Right forelimb (tissue), 1 donor: ENCODE data around the gene PROZ.

ENCODE experiments used
- DNase-seq: peaks from one replicate; pipeline ENCODE4 v3.0.0-alpha.2; 2018

Gene PROZ

DNA sequence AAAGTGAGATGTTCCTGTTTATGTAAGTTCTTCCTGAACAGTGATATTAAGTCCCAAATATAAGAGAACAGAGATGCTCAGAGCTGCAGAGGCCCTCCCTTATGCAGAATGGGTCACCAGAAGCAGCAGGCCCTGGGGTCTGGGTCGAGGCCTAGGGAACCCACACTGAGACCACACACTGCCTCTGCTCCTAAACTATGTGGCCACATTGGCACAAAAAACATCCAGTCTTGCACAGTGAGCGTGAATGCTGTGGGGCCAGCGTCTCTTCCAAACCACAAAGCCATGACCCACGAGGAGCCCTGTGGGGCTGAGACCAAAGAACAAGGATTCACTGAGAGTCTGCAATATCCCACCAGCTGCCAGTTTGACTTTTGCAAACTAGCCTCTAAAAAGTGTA is 23.6 kb downstream of the PROZ start:
- DNase-seq, result no peak

DNA sequence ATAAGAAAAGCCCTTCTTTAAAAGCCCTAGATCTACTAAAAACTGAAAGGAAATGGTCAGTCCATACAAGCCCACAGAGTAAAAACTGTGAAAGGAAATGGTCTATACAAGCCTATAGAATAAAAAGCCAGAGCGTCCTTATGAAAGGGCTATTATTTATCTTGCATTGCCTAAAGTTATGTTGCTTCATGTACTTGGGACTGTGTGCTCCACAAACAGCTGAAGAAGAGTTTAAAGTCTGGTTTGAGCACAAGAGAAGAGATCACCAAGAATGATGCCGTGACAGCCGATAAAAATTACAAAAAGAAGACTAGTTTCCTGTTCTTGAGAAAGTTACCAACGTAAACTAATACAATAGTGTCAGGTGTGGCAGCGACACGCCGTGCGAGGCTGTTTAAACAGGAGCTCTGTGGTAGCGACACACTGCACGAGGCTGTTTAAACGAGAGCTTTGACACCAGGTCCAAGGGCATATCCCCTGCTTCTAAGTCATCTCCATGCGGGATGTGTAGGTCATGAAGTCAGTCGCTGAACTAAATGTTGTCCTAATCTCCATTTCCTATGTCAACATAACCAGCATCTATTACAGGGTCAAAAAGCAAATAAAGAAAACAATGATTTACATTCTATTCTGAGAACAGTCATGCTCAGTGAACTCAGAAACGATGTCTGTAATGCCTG is 25.1 kb downstream of the PROZ start:
- DNase-seq, result no peak

DNA sequence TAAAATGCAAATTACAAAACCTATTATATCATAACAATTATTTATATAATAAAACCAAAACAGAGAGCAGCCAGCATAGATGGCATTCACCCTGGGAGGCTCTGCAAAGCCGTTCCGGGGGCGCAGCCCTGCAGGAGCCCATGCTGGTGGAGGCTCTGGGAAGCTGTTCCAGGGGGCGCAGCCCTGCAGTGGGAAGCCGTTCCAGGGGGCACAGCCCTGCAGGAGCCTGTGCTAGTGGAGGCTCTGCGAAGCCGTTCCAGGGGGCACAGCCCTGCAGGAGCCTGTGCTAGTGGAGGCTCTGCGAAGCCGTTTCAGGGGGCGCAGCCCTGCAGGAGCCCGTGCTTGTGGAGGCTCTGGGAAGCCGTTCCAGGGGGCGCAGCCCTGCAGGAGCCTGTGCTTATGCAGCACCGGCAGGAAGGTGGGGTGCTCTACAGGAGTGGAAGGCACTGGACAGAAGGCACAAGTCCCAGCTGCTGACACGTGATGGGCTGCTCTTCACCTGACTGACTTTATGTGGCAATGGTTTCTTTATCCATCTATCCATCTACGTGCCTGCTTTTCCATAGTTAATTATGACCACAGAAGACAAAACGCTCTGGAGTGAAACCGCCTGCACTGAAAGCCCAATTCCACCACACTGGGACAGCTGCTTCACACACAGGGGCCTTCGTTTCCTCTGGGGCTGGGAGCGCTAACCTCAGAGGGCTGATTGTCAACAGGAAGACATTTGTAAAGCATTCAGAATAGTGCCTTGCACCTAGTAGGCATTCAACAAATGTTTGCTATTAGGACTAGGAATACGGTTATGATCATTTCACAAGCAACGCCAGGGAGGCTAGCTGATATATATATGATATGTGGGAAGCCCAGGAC is 26.4 kb downstream of the PROZ start:
- no peak for DNase-seq

DNA sequence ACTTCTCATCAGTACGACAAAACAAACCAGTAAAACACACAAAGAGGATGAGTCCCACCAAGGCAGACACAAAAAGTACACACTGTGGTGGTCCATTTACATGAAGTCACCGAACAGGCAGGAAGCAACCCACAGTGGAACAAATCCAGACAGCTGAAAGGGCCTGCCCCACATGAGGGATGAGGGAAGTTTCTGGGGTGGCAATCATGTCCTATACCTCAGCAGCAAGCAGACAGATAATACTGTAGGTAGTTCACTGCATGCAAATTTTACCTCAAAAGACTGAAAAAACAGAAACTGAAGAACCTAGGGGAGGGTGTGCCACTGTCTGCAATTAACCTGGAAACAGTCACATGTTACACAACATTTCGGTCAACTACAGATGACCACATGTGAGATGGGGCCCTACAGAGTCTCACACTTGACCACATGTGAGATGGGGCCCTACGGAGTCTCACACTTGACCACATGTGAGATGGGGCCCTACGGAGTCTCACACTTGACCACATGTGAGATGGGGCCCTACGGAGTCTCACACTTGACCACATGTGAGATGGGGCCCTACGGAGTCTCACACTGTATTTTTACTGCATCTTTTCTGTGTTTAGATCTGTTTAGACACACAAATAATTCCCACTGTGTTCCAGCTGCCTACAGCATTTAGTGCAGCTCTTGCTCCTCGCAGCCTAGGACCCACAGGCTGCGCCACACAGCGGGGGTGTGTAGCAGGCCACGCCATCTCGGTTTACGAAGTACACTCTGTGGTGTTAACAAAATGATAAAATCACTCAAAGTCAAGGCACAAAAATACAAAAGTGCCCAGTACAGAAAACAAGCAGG is 27.8 kb downstream of the PROZ start:
- no peak for DNase-seq

DNA sequence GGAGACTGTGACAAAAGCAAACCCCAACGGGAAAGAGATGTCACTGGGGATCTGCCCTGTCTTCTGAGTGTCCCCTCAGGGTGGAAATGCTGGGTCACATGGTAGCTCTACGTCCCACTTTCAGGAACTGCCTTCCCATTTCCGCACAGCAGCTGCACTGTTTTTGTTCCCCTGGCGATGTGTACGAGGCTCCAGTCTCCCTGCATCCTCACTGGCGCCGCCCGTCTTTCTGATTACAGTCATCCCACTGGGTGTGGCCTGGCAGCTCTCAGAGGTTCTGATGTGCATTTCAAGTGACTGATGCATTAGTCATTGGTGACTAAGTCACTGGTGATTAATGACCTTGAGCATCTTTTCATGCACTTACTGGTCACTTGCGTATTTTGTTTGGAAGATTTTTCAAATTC is 28.8 kb downstream of the PROZ start:
- DNase-seq, result no peak

DNA sequence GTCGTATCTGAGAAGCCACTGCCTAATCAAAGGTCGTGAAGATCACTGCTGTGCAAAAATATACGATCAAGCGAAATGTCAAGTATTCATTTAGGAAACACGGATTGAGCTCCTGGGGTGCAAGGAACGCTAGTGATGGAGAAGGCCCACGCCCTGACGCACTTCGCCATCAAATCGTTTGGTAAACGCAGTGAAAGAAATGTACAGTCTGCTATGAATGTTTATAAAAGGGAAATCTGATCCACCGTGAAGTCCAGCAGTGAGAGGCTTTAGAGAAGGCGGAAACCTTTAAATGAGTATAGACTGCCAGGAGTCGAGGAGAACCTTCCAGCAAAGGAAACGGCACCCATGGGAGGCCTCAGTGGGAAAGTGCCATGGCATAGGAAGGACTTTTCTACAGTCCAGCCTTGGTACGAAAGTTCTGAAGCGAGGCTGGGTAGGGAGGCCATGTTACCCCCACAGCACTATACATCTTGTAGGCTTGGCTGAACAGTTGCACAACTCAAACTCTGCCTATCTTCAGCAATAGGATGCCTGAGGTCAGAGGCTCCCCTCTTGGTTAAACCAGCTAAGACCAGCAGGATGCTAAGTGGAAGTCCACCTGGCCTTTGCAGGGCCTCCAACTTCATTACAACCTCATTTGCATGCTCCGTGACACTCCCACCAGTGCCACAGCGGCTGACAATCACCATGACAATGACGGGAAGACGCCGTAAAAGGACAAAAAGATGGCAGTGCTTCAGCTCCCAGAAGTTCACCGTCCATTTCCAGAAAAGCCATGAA is 29.6 kb downstream of the PROZ start:
- DNase-seq, result no peak

DNA sequence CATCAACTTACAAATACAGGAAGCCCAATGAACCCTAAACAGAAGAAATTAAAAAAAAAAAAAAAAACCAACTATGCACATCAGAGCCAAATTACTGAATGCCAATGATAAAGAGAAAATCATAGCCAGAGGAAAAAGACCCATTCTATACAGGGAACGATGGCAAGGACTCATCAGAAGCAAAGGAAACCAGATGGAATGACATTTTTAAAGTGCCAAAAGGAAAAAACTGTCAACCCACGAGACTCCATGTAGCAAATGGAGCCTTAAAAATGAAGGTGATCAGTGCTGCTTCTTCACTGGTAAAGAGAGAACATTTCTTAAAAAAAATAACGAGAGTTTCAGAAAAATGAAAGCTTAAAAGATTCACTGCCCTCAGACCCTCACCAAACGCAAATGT is 31.7 kb downstream of the PROZ start:
- no peak for DNase-seq

DNA sequence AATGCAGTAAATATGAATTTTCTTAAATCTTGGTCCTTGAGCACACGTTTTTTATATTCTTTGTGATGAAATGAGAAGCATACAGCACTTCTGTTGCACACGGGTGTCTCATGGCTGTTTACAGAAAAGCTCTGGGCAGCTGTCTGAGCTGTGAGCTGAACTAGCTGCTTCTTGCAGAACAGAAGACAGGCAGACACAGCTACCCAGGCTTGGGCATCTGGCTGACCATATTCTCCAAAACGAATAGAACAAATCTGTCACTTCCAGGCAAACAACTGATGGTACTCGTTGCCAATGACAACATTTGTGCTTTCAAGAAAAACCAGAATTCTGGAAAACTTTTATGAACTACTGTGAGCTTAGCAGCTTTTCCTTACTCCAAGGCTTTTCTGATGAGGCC is 33.8 kb downstream of the PROZ start:
- DNase-seq, result no peak

DNA sequence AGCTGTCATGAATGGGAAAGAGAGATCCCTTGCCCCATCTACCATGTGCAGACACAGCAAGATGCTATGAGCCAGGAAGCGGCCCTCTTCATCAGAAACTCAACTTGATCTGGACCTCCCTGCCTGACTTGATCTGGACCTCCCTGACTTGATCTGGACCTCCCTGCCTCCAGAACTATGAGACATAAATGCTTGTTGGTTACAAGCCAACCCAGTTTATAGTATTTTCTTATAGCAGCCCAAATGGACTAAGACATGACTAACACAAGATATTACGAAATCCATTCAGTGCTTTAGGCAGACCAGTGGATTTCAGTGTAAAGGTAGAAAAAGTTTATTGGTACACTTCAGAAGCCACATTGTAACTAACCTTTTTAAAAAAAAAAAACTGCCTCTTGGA is 34.5 kb downstream of the PROZ start:
- DNase-seq, result no peak

DNA sequence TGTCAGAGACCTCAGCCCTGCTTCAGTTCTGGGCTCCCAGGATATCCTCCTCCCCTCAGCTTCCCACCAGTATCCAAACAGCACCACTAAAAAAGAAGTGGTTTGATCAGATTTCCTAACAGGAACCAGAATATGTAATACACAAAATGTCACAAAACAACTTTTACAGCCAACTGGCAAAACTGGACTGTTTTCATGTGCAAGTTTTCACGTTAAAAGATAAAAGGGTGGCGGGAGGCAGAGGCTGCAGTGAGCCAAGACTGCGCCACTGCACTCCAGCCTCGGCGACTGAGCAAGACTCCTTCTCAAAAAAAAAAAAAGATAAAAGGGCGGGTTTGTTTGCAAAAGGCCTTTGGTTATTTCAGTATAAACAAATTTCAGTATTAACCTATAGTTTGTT is 36.9 kb downstream of the PROZ start:
- DNase-seq, result no peak

DNA sequence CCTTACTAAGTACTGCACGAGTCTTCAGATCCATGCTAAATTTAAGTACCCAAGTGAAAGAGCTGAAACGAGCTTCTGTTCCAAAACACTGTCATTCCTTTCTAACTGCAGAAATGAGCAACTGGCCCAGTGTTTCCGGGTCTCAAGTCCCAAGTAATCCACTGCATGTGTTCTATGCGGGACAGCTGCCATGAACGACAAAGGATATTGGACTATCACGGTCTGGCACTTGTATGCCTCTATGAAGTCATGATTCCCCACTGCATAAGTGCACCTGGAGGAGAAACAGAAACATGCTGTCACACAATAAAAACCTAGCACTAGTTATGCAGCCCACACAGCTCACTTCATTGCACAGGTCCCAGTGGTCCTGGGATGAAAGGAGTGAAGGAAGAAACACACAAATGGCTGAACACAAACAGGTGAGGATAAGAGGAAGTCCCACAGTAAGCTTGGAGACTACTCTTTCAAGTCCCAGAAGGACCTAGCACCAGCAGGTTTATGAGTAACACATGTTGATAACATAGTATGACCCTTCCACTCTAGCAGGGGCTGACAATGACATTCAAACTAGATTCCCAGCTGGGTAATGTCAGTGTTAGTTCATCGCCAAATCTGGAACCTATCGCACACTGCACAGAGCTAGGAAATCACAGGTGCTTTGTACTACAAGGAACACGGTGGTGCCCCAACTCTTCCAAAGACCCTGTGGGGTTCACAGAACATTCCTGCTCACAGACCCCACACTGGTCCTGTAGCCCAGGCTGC is 38.7 kb downstream of the PROZ start:
- DNase-seq, result no peak

DNA sequence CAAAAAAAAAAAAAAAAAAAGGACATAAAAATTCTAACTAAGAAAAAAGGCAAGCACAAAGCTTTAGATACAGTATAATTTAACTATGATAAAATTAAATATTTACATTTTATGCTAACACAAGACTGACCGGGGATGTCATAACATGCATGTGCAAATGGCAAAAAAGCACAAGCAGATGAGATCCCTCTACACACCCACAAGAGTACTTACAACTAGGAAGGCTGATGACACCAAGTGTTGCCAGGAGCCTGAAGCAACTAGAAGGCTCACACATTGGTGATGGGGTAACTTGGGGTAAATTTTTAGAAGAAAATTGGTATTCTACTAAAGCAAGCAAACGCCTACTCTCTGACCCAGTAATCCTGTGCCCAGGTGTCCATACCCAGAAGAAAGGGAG is 43.4 kb downstream of the PROZ start:
- no peak for DNase-seq

DNA sequence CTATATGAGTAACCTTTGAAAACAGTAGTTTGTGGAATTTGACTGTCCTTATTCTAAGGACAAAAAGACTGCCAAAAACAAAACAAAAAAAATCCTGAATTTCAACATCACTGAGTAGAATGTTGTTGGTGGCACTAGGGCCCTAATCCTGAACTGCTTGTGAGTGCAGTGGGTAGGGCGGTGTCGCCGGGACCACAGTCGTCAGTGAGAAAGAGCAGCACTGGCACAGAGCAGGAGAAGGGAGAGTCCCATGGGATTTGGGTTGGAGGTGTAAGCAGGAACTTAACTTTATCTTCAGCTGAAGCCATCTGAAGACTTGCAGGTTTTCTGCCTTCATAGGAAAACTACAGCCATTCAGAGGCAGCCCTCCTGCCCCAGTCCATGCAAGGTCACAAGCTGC is 44.5 kb downstream of the PROZ start:
- no peak for DNase-seq

DNA sequence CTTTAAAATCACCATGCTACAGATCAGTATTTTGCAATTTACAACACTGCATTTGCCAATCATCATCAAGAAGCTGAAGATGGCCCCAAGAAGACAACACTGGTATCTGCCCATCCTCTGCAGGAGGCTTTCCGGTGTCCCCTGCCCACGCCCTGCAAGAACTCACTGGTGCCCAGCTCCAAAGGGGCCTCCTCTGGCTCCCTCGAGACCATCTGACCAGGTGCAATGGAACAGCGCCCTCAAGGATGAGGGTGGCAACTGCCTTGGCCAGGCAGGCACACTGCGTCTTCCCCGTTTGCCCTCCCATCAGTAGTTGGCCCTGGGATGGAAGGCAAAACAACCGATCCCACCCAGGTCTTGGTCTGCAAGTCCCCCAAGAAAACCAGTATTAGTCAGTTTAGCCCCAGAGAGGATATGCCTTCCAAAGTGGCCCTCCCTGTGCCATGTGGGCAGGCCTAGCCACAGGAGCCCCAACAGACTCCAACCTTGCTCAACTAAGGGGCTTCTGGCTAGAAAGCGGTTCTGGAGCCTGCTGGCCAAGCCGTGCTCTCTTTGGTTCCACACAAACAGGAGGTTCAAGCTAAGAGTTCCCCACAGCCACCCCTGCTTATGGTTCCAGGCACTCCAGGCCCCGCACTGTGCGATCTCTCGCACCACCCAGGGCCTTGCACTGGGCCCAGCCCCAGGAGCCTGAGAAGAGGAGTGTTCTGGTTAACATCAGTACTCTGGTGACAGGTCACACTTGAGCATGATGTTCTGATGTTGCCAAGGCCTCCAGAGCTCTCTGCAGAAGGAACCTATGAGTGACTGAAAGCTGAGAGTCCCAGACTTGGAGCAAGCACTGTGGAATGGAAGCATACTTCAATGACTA is 45.3 kb downstream of the PROZ start:
- DNase-seq, result no peak

DNA sequence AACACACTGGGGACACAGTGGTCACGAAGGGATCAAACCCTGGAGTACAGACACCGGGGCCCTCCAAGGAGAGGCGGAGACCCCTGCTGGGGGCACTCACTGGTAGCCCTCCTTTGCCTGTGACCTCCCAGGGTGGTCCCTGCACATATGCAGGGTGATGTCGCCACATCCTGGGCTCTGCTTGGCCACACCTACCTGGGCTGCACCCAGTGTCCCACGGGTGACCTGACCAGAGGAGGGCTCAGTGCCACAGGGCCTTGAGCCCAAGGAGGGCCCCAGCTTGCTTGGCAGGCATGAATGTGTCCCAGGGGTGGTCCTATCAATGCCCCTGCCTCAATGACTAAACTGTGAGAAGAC is 45.9 kb downstream of the PROZ start:
- DNase-seq, result no peak

DNA sequence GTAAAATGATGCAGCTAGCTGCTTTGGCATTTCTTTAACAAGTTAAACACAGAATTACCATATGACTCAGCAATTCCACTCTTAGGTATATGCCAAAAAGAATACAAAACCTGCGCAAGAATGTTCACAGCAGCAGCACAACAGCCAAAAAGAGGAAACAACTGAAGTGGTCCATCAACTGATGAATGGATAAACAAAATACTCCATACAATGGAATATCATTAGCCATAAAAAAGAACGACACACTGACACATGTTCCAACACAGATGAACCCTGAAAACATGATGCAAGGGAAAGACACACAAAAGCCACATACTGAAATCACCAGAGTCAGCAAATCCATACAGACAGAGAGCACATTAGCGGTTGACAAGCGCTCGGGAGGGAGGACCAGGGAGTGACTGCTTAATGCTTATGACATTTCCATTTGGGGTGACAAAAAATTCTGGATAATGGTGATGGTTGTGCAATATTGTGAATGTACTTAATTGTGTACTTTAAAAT is 47.0 kb downstream of the PROZ start:
- DNase-seq, result no peak

DNA sequence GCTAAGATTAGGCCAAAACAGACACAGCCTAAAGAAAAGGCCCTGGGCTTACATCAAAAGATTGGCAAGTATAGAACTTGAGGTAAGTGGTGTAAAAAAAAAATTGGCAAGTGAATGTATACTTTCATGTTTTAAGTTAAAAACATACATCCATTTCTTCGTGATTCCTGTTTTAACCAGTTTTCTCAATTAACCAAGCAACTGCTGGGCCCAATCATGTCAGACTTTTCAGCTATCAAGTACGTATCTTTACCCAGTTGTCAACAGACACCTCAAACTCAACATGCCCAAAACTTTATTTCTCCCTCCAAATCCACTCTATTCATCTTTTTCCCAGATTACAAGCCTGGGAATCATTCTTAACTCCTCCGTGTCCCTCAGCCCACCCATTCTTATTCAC is 49.0 kb downstream of the PROZ start:
- no peak for DNase-seq

DNA sequence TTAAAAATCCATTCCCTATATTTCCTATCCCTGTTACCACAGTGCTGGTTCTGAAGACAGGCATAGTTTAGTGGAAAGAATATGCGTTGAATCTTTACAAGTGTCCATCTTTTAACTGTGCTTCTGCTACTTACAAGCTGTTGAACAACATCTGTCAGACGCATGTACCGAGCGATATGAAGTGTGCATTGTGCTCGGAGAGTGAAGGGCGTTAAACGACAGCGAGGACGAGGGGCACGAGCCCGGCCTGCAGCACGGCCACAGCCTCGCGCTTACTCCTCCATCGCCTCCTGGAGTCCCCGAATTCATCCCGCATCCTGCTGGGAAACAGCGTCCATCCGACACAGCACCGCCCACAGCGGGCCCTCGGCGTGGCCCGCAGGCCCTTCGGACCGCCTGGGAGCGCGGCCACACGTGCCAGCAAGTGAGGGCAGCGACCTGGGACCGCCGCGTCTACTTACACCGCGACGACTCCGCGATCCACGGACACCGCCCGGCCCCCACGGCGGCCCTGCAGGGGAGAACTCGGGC is 49.5 kb downstream of the PROZ start:
- no peak for DNase-seq

DNA sequence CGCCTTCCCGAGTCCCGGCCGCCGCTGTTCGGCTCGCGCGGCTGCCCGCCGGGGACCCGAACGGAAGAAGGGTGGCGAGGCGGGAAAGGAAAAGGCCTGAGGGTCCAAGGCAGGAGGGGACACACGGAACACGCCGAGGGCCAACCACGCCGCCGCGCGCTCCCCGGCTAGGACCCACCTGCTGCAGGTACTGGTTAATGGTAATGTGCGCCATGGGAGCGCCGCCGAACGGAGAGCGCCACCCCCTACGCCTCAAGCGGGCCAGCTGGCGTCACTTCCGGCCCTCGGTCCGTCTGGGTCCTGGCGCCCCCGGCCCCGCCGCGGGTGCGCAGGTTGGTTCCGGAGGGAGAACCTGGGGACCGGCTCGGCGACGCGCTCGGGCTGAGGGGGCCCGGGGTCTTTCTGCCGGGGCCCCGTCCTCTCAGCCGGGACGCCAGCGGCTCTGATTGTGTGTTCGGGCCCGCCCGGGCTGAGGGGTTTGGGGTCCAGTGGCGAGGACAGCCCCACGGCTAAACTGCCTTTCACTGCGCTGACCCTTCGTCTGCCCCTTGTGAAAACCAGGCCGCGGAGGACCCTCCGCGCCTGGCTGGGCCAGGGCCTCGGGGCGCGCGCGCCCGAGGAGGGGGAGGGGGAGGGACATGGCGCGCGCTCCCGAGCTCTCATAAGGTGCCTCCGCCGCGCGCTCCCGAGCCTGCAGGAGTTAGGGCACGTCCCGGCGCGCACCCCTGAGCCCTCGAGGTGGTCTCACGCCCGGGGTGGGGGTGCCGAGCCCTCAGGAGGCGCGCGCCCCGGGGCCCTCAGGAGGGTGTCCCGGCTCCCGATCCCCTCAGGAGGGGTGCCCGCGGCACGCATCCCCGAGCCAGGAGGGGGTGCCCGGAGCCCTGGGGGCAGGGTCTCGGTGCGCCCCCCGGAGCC is 50.2 kb downstream of the PROZ start, which contains the start of gene PCID2:
Gene PCID2, minus strand, starts transcription at position 249 of the 915 bp plus-strand sequence. Its CDS starts 35 bp downstream, at position 214.
- DNase-seq, result peak; percentile 95
